Hepatocyte (in vitro differentiated cells): ENCODE measurements around the gene PLEKHM3.

Experiments
- EZH2 ChIP-seq: fragments of 200-600 bp; sonication (generic); IDR thresholded peaks from 2 replicates; pipeline ENCODE4 v1.6.1; 2016; ENCODE audit warnings: antibody characterized with exemption, mild to moderate bottlenecking, borderline replicate concordance
- EZH2phosphoT487 ChIP-seq: fragments of 200-600 bp; sonication (generic); IDR thresholded peaks from one replicate; pipeline ENCODE4 v1.6.1; 2018; ENCODE audit warnings: antibody characterized with exemption, mild to moderate bottlenecking, low read depth, moderate library complexity; ENCODE audit not compliant: unreplicated experiment, severe bottlenecking
- TF ChIP-seq, protein P1 (sequence below): fragments of 200-600 bp; sonication (generic); IDR thresholded peaks from 2 replicates; pipeline ENCODE4 v1.5.1; 2016; ENCODE audit warnings: antibody characterized with exemption, mild to moderate bottlenecking; ENCODE audit not compliant: poor library complexity

GRCh38 chr2:208039376-208040110, 14.2 kb upstream of the PLEKHM3 start:
- TF ChIP-seq, protein P1, sequence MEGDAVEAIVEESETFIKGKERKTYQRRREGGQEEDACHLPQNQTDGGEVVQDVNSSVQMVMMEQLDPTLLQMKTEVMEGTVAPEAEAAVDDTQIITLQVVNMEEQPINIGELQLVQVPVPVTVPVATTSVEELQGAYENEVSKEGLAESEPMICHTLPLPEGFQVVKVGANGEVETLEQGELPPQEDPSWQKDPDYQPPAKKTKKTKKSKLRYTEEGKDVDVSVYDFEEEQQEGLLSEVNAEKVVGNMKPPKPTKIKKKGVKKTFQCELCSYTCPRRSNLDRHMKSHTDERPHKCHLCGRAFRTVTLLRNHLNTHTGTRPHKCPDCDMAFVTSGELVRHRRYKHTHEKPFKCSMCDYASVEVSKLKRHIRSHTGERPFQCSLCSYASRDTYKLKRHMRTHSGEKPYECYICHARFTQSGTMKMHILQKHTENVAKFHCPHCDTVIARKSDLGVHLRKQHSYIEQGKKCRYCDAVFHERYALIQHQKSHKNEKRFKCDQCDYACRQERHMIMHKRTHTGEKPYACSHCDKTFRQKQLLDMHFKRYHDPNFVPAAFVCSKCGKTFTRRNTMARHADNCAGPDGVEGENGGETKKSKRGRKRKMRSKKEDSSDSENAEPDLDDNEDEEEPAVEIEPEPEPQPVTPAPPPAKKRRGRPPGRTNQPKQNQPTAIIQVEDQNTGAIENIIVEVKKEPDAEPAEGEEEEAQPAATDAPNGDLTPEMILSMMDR = no peak
- TF ChIP-seq EZH2phosphoT487 (no peak), EZH2 (no peak)
